OCI-LY1 (cell line): ENCODE measurements around the gene MRGPRF.

Experiments
- H2AFZ ChIP-seq: fragments of 200-600 bp; sonication (generic), shearing (Covaris generic); 2 replicates; pipeline ENCODE4 v1.6.0; 2014; ENCODE audit warnings: antibody characterized with exemption, mild to moderate bottlenecking, low read length
- H3F3A ChIP-seq: fragments of 200-600 bp; sonication (generic), shearing (Covaris generic); 2 replicates; pipeline ENCODE4 v1.6.0; 2014; ENCODE audit warnings: mild to moderate bottlenecking, antibody characterized with exemption, low read length, moderate library complexity; ENCODE audit not compliant: insufficient read depth
- H3K27ac ChIP-seq: fragments of 200-600 bp; sonication (generic); 2 replicates; pipeline ENCODE4 v1.5.1; 2014; ENCODE audit warnings: low read length, mixed run types, mild to moderate bottlenecking, low read depth; ENCODE audit not compliant: poor library complexity, severe bottlenecking
- H3K27me3 ChIP-seq: fragments of 200-600 bp; sonication (generic); 2 replicates; pipeline ENCODE4 v1.6.0; 2014; ENCODE audit warnings: antibody characterized with exemption, mild to moderate bottlenecking, low read length, moderate library complexity; ENCODE audit not compliant: insufficient read depth
- H3K36me3 ChIP-seq: fragments of 200-600 bp; sonication (generic); 2 replicates; pipeline ENCODE4 v1.6.1; 2014; ENCODE audit warnings: mild to moderate bottlenecking, antibody characterized with exemption, low read length, moderate library complexity, mixed read lengths; ENCODE audit not compliant: insufficient read depth
- H3K4me1 ChIP-seq: fragments of 200-600 bp; sonication (generic); 2 replicates; pipeline ENCODE4 v1.5.1; 2014; ENCODE audit warnings: mild to moderate bottlenecking, low read length, moderate library complexity; ENCODE audit not compliant: insufficient read depth, severe bottlenecking
- H3K4me2 ChIP-seq: fragments of 200-600 bp; sonication (generic), shearing (Covaris generic); 2 replicates; pipeline ENCODE4 v1.6.1; 2014; ENCODE audit warnings: low read length
- H3K4me3 ChIP-seq: fragments of 200-600 bp; sonication (generic); 2 replicates; pipeline ENCODE4 v1.5.1; 2014; ENCODE audit warnings: low read length, low read depth, mild to moderate bottlenecking, mixed read lengths; ENCODE audit not compliant: poor library complexity, severe bottlenecking
- H3K79me2 ChIP-seq: fragments of 200-600 bp; shearing (Covaris generic); 2 replicates; pipeline ENCODE4 v1.6.1; 2016; ENCODE audit warnings: mixed run types, low read length, mixed read lengths; ENCODE audit not compliant: insufficient read depth
- H3K9ac ChIP-seq: fragments of 200-600 bp; sonication (generic), shearing (Covaris generic); 2 replicates; pipeline ENCODE4 v1.6.1; 2014; ENCODE audit warnings: mild to moderate bottlenecking, low read length, mixed read lengths
- H3K9me2 ChIP-seq: fragments of 200-600 bp; sonication (generic), shearing (Covaris generic); 2 replicates; pipeline ENCODE4 v1.6.1; 2014; ENCODE audit warnings: low read depth, mild to moderate bottlenecking, low read length, mixed read lengths
- H3K9me3 ChIP-seq: fragments of 200-600 bp; shearing (Covaris generic); 2 replicates; pipeline ENCODE4 v1.6.1; 2014; ENCODE audit warnings: low read length, mixed read lengths
- H4K20me1 ChIP-seq: fragments of 200-600 bp; sonication (generic), shearing (Covaris generic); 2 replicates; pipeline ENCODE4 v1.6.0; 2016; ENCODE audit warnings: mild to moderate bottlenecking, low read length; ENCODE audit not compliant: insufficient read depth
- EZH2 ChIP-seq: fragments of 200-600 bp; sonication (generic), shearing (Covaris generic); IDR thresholded peaks from 2 replicates; pipeline ENCODE4 v1.8.0; 2017; ENCODE audit warnings: borderline replicate concordance, mixed run types, mild to moderate bottlenecking, antibody characterized with exemption, low read length, moderate library complexity, mixed read lengths
- TF ChIP-seq, protein P1 (sequence below): fragments of 200-600 bp; sonication (generic), shearing (Covaris generic); IDR thresholded peaks from 2 replicates; pipeline ENCODE4 v1.5.1; 2017; ENCODE audit warnings: mild to moderate bottlenecking, antibody characterized with exemption, low read length, moderate library complexity, mixed read lengths

The MRGPRF gene

DNA sequence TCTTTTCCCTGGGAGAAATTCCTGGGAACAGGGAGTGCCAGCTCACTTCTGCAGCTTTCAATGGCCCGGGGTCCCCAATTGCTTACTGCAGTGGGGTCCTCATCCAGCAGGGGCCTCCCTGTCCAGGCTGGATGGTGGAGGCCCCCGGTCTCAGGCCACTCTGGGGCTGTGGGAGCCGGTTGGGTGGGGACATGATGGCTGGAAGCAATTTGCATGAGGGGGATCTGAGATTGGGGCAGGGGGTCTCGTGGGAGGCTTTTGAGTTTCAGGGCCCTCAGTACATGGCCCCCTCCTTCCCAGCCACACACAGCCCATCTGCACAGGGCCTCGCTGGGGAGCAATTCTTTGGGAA is 57.5 kb downstream of the MRGPRF start:
- Histone ChIP-seq H3K4me1 (peaks cover 7% of the 10 kb centered on the region), H3K27ac (no peak overlapping the region), H3K9me3 (no peaks in the 10 kb centered on the region), H3K9ac (no peak overlapping the region), H3F3A (no peaks in the 10 kb centered on the region), H3K4me2 (peak overlapping the region; percentile 27; the same call in 1 of the 2 replicates), H3K36me3 (no peaks in the 10 kb centered on the region), H3K9me2 (no peaks in the 10 kb centered on the region), H3K4me3 (no peak overlapping the region), H3K79me2 (no peaks in the 10 kb centered on the region), H4K20me1 (no peaks in the 10 kb centered on the region), H2AFZ (no peak overlapping the region), H3K27me3 (peaks cover 3% of the 10 kb centered on the region; the same call in 1 of the 2 replicates)
- TF ChIP-seq, protein P1, sequence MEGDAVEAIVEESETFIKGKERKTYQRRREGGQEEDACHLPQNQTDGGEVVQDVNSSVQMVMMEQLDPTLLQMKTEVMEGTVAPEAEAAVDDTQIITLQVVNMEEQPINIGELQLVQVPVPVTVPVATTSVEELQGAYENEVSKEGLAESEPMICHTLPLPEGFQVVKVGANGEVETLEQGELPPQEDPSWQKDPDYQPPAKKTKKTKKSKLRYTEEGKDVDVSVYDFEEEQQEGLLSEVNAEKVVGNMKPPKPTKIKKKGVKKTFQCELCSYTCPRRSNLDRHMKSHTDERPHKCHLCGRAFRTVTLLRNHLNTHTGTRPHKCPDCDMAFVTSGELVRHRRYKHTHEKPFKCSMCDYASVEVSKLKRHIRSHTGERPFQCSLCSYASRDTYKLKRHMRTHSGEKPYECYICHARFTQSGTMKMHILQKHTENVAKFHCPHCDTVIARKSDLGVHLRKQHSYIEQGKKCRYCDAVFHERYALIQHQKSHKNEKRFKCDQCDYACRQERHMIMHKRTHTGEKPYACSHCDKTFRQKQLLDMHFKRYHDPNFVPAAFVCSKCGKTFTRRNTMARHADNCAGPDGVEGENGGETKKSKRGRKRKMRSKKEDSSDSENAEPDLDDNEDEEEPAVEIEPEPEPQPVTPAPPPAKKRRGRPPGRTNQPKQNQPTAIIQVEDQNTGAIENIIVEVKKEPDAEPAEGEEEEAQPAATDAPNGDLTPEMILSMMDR = no peak
- no peak for TF ChIP-seq EZH2

DNA sequence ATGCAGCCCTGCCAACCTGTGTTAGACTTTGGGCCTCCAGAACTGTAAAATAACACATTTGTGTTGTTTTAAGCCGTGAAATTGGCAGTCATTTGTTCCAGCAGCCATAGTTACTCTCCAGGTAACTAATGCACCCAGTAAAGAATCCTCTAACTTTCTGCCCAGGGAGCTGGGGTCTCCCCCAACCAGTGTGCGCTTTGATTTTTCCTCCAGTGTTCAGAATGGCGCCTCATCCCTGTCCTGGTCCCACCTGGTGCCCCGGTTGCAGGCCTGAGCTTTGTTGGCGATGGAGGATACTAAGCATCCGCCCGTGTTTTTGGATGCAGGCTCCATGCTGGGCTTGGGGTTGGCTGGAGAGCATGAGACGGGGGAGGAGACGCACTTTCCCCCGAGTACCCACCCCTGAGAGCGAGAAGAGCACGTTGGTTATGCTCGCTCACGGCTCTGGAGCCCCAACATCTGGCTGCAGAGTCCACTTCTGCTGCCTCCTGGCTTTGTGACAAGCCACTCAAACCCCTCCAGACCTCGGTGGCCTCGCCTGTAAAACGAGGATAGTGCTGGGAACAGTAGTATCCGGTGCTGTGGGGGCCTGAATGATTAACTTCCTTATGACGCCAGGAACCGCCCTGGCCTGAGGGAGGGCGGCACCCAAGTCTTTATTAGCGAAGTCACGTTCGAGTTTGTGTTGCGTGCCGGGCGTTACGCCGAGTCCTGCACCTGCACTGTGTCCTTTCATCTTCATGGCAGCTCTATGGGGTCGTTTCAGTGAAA is 58.0 kb downstream of the MRGPRF start:
- Histone ChIP-seq H3K36me3 (no peaks in the 10 kb centered on the region), H4K20me1 (no peaks in the 10 kb centered on the region), H3K27ac (no peak overlapping the region), H3K9me2 (no peaks in the 10 kb centered on the region), H3K4me2 (peak overlapping the region; percentile 27; the same call in 1 of the 2 replicates), H3K9ac (no peak overlapping the region), H3K4me3 (no peak overlapping the region), H3K79me2 (no peaks in the 10 kb centered on the region), H3K27me3 (peaks cover 3% of the 10 kb centered on the region; the same call in 1 of the 2 replicates), H3K9me3 (no peaks in the 10 kb centered on the region), H3F3A (no peaks in the 10 kb centered on the region), H3K4me1 (peaks cover 7% of the 10 kb centered on the region), H2AFZ (no peak overlapping the region)
- TF ChIP-seq, protein P1 = no peak
- no peak for TF ChIP-seq EZH2
